Activated gamma-delta T cell (primary cell): ENCODE data around the gene CD1C.
"Not testable (repeated sequence)": the region's sequence is repeated elsewhere in the genome, so short reads cannot be mapped to it uniquely, and the experiment has no call there.

Experiments used
- DNase-seq: peaks from one replicate; lab custom pipeline; 2025; lab: John Stamatoyannopoulos, UW

The CD1C gene

GRCh38 chr1:158328426-158328825 lies 38.7 kb downstream of the CD1C start:
- no peak for DNase-seq

GRCh38 chr1:158329300-158329699 lies 39.6 kb downstream of the CD1C start:
- DNase-seq: no peak

- no peak for DNase-seq
These were observed 40.0 kb downstream of the CD1C start for GRCh38 chr1:158329733-158330132.

GRCh38 chr1:158330391-158331105 lies 40.8 kb downstream of the CD1C start:
- DNase-seq: no peak

DNA sequence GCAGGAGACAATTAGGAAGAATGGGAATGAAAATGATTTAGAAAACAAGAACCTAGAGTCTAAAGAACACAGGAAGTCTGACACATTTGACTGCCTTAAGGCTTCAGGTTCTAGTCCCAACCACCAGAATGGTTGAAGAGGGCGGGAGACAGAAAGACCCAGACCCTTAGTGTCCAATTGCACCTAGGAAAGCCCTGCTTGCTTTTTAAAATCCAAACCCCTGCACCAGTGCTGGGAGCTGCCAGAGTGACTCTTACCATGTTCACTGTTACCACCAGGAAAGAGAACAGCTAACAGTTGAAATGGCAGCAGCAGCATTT lies 41.3 kb downstream of the CD1C start:
- DNase-seq: no peak

DNA sequence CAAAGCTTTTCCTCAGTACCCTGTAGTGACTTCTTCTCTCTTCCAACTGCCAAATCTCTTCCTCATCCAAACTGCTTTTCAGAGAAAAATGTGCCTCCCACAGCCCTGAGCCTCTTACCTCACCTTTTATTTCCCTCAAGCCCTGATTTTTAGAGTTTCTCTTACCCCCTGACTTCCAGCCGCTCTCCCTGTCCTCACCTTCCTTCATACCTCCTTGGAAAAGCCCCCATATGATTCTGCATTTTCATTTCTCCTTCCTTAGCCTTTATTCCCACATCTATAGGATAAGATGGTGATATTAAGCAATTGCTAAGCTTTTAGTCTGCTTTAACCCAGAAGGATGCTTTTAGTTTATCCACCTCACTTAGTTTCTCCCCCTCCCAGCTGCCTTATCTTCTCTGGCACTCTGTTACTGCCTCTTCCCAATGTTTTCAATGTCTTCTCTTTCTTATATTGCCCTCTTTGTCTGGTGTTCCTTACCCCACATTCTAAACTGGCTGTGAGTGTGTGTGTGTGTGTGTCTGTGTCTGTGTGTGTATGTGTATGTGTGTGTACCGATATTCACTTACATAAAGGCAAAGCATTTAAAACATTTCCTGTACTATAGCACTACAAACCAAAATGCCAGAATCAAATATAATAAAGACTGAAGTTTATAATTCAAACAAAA lies 41.9 kb downstream of the CD1C start, which contains the start of gene CD1B:
CD1B (minus strand) TSS at position 51 of the 670 bp plus-strand sequence. CDS start 108 bp downstream, outside the sequence.
- no peak for DNase-seq

DNA sequence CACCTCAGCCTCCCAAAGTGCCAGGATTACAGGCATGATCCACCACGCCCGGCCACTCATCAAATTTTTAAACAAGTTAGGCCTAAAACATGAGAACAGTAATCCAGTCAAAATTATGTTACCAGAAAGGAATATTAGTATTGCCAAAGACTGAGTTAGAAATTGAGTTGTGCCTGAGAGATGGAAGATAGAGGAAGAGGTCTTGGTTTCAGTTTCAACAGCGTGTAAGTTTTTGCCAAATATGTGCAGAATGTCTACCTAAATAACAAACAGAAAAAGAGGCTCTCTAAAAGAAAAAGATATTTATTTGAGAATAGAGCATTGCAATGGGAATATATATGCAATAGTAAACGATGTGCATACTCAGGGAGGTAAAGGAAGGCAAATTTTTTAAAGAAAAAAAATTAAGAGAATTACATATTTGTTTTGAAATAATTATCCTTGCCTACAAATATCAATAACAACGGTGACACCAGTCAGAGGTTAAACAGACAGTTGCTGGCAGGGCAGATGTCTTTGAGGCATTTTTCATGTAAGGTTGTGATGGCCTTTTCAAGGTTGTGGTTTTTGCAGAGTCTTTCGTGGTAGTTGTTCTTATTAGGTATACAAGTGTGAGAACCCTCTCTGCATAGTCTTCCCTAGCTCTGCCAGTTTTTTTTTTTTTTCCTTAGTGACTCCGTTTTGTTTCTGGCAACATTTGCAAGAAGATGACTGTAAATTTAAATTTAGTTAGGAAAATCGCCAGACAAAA lies 43.9 kb downstream of the CD1C start:
- DNase-seq: no peak

DNA sequence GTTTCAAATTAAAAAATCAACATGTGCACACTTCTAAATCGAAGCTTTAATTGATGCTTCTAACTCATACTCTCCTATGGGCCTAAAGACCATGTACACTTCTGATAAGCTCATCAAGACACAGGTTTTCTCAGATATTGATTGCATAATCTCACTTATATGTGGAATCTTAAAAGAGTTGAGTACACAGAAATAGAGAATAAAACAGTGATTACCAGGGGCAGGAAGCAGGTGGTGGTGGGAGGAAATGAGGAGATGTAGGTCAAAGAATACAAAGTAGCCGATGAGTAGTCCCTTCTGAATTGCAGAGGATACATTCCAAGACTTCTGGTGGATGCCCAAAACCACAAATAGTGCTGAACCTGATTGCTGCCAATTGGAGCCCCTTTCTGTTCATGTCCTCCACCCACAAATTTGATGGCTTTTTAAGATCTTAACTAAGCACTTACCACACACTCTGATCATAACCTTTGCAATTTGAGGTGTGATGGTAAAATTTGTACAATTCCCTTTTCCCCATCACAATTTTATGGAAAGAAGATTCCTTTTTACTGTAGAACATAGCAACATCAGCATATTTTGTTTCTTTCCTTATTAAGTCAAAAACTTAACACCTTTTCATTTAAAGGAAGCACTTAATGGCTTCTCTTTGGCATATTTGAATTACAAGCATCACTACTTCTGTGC lies 44.9 kb downstream of the CD1C start:
- DNase-seq: no peak

- no peak for DNase-seq
These were observed 45.5 kb downstream of the CD1C start for GRCh38 chr1:158335213-158335532.

- not testable (repeated sequence) for DNase-seq
These were observed 46.7 kb downstream of the CD1C start for GRCh38 chr1:158336413-158336812.
